HG03175 (cell line): ENCODE data around the gene ASB4.

Source experiments
- ATAC-seq: cut with Tn5 transposase; IDR thresholded peaks from one replicate; pipeline ENCODE4 v1.9.1; 2021; ENCODE audit warnings: mild to moderate bottlenecking, moderate library complexity; ENCODE audit not compliant: unreplicated experiment

ASB4 gene

DNA sequence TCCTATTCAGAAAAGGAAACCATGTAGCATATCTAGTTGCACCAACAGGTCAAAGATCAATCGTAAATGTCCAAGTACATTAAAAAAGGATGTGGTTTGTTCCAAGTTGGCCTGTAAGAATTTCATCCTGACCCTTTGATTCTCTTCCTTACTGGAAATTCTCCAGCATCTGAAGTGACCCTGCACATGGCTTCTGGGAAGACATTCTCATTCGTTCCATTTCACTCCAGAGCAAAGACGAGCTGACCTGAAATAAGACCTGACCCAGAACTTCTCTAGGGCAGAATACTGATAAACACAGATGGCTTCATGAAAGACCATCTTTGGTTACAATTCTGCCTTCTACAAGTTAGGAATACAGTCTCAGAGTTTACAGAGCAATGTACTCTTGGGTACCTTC is 39.8 kb downstream of the ASB4 start:
- ATAC-seq = no peak

DNA sequence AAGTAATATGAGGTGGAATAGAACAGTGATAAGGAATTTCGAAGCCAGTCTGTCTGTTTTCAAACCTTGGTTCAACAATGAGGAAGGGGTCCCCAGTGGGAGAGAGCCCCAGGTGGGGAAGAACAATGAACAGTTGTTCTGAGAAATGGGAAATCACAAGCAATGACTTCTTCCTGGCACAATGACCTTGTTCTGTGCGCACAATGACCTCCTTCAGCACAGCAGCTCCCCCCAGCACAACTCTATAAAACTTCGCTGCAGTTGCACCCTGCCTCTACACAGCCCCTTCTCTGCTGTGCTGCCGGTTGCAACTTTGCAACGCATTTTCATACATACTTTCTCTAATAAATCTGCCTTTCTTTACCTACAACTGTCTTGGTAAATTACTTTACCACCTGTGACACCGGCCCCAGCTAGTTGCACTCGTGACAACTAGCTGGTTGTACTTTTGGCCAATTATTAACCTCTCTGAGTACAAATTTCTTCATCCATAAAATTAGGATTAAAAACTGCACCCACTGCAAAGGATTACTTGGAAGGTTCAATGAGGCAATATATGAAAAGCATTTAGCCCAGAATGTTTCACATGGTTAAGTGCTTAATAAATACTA is 40.5 kb downstream of the ASB4 start:
- ATAC-seq = no peak

DNA sequence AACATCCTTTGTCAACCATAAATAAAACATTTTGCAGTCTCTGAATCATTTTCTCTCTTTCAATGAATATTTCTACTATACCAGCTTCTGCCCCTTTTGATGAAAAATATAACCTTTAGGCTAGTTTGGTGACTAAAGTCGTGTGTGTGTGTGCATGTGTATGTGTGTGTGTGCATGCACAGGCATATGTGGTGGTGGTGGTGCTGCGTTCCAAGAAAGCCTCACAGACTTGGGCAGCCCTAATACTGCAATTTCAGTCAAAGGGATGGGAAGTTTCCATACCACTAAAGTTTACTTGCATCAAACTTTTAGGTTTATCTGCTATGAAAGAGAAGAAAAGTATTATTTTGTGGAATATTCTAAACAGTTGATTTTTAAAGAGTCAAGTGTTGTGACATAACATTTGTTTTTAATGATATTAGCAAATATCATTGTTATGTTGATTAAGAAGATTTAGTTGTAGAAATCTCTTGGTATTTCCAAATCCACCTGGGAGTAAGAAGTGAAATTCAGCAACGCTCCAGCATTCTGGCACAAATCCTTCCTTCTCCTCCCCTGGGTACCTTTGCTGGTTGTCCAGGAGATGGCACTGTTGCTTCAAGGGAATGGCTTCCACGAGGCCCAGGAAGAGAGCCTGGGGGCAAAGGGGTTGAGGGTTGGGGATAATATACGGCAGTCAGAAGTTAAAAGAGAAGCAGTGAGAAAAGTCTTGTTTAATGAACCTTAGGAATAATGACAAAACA is 41.5 kb downstream of the ASB4 start:
- ATAC-seq = peak; percentile 59

DNA sequence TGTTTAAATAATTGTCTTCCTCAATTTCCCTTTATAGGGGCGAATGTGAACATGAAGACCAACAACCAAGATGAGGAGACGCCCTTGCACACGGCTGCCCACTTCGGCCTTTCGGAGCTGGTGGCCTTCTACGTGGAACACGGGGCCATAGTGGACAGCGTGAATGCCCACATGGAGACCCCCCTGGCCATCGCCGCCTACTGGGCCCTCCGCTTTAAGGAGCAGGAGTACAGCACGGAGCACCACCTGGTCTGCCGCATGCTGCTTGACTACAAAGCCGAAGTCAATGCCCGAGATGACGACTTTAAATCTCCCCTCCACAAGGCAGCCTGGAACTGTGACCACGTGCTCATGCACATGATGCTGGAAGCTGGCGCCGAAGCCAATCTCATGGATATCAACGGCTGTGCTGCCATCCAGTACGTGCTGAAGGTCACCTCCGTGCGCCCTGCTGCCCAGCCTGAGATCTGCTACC is 42.1 kb downstream of the ASB4 start:
- peak; percentile 7 for ATAC-seq

DNA sequence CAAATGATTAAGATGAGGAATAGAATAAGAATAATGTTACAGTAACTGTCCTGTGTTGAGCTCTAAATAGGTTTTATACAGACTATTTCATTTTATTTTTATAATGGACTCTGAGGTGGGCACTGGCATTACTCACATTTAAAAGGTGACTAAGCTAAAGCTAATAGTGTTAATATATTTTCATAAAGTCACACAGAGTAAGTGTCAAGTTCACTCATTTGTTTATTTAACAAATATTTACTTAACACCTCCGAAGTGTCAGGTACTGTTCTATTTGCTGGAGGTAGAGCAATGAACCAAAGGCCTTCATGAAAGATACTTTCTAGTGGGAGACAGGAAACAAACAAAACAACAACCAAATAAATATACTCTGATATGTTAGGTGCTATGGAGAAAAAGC is 44.0 kb downstream of the ASB4 start:
- no peak for ATAC-seq

DNA sequence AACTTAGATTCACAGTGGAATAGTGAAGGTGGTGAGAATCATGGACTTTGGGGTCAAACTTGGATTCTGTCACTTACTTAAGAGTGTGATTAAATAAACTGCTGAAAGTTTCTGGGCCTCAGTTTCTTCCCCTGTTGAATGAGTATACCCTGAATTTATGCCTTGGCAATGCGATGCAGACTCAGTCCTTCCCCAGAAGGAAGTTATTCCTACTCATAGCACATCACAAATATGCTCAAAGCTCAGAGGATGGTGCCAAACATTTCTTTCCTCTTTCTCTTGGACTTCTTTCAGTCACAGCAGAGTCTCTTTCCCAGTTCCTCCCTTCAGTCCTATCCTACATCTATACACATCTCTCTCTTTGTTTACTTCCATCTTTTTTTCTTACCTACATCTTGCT is 45.1 kb downstream of the ASB4 start:
- no peak for ATAC-seq

DNA sequence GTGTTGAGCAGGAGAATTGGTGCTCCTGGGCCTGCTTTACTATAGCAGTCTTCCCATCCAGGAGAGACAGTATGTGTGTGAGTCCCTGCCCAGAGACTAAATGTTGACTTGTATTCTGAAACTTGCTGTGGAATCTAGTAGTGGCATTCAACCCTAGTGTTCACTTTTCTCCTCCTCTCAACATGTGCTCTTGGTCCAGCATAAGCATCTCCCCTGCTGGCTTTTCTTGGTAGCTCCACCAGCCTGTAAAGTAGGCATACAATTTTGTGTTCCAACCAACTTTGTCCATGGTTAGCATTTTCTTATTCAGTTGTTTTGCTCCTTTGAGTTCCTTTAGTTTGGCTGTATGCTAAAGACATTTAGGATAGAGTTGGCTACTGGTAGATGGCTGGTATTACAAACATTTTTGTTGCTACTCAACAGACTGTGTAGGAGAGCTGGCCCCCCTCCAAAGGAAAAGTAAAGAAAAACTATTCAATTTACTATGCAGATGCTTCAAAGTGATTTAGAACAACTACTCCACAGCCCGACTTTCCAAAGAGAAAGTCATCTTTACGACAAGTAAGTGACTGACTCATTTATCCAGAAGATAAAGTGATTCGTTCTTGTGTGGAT is 46.0 kb downstream of the ASB4 start:
- no peak for ATAC-seq

DNA sequence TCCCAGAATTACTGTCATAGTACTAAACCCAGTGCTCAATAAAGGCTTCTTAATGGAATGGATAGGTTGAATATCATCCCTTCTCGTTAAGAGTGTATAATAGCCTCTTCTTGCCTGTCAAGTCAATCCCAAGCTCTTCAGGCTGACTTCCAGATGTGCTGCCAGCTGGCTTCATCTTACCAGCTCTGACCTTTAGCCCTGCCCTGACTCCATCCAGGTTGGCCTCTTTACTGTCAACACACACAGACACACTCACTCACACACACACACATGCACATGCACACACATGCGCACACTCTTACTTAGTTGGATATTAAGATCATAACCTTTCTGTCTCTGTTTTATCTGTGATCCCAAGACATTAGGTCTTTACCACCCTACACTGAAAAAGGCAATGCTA is 49.1 kb downstream of the ASB4 start:
- no peak for ATAC-seq

DNA sequence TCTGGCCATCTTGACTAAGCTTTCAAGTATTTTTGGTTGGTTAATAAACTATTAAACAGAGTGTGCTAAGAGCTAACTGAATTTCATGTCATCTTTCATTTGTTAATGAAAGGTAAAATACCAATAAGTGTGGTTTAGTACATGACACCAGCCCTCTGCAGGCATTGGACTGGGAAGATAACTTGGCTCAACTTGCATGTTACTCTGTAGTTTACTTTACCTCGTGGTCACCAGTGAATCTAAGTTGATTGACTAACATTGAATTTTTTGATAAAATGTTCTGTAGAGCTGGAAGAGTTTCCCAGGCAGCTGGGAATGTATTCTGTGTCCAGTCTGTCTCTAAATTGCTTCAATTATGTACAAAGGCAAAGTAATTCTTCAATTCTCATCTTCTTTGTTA is 49.9 kb downstream of the ASB4 start:
- no peak for ATAC-seq

DNA sequence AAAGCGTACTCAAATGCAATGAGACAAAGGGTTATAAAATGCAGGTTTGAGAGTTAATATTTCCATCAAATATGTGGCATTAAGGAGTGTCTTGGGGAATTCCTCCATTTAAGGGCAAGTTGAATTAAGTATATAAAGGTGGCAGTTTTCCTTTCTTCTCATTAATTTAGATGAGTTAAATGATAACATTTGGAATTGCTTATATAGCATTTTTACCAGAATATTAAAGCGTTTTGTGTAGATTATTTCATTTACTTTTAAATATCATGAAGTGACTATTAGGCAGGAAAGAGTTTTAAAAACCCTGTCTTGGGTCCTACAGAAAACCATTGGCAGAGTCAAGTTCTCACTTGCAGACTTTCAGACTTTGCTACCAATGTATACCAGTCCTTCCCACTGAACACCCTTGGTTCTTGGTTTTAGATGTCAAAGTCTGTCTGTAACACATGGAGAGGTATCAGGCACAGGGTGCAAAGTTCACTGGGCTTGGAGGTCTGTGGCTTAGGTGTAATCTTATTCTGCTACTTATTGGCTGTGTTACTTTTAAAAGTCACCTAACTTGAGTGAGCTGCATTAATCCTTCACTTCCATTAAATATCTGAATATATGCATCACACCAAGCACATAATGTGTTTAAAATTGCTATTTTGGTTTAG is 51.0 kb downstream of the ASB4 start:
- ATAC-seq = no peak

DNA sequence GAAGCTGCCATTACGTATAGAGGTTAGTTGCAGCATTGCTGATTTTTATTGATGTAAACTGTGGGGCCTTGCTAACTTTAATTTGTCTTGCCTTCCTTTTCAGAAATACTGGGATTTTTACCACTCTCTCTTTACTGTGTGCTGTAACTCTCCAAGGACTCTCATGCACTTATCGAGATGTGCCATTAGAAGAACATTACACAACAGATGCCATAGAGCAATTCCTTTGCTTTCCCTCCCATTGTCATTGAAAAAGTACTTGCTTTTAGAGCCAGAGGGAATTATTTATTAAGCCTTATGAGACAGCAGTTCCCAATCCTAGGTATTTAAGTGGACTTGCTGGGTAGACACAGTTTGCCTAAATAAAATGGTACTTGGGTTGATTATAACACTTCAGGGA is 51.7 kb downstream of the ASB4 start:
- no peak for ATAC-seq

DNA sequence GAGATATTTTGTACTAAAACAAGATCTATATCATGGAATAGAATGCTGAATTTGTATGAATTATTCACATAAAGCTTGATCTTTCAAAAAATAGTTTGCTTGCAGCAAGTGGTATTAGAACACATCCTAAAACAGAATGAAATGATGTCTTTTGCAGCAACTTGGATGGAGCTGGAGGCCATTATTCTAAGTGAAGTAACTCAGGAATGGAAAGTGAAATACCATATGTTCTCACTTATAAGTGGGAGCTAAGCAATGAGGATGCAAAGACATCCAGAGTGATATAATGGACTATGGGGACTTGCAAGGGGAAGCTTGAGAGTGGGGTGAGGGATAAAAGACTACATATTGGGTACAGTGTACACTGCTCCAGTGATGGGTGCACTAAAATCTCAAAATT is 53.7 kb downstream of the ASB4 start:
- no peak for ATAC-seq

DNA sequence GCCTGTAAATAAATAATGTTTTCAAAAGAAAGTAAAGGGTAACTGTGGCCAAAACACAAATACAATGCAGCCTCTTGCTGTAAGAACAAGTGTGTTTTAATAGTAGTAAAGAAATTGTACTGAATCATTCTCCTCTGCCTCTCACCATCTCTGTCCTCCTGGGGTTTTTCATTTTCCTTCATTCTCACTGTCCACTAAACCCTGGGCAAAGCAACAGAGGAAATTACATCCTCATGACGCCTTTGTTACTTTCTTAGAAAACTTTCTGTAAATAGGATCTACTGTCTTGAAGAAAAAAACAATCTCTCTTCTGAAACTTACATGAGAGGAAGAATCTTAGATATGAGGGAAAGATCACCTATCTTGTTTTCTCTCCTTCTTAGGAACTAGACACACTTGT is 54.6 kb downstream of the ASB4 start:
- ATAC-seq = no peak

DNA sequence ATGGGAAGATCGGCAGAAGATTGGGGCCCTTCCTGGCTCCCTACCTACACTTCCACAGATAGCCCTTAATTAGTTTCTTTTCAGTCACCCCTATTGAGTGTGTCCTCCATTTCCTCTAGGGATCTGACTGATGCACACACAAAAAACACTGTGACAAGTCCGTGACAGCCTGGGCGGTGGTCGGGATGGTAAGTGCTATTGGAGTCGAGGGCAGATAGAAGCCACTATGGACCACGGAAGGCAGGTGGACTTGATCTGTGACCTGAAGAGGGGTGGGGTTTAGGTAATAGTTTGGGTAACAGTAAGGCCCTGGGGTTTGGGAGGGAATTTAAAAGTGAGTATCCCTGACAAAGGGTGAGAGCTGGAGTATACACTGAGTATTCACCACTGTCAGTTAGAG is 57.6 kb downstream of the ASB4 start:
- ATAC-seq = no peak

DNA sequence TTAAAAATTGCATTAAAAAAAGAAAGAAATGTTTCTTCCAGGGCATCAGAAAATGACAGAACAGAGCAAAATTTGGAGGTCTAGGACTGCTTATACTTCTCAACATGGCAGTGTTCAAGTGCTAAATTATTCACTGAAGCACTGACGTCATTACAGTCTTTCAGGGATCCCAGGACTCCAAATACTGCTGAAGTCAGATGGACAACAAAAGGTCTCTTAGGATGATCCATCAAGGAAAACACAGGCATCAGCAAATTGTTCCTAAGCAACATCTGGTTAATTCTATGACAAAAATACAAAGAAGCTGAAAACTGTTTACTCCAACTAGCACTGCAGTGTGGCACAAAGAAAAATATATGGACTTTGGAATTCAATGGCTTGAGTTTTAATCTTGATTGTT is 58.4 kb downstream of the ASB4 start:
- ATAC-seq = no peak

DNA sequence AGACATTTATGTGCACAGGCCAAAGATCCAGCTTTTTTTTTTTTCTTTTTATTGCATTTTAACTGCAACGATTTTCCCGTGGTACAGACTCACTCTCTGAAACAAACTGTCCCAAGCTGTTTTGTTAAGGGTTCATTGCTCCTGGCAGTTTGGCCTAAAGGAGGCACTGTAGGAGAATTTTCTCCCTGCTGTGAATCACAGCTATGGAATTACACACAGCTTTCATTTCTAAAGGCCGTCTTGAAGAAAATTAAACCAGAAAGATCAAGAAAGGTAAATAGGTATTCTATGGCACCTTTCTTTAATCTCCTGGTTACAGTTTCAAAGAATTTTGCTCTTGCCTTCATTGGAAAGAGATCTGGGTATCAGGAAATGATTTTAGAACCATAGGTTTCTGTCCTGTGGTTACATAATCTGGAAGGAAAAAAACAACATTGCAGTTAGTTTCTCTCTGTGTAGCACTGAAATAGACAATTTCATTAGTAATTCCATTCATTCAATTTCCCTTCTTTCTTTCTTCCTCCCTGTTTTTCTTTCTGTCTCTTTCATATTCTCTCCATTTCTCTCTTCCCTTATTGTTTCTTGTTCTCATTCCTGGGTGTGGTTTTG is 59.4 kb downstream of the ASB4 start:
- no peak for ATAC-seq

DNA sequence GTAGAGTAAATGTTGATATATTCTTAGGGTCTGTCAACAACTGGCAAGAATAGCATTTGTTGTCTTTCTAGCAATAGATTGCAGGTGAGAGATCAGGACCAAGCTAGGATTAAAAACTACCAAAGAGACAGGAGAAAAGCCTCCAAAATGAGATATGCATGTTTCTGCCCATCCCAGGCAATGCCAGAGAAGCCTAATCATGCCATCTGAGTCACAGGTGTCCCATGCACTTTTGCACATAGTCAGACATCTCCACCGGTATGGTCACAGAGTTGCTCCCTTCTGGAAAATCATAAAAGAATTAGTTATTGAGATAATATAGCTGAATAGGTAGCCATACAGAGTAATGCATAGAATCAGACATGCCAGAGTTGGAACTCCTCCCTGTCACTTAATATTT is 59.9 kb downstream of the ASB4 start:
- ATAC-seq = no peak

DNA sequence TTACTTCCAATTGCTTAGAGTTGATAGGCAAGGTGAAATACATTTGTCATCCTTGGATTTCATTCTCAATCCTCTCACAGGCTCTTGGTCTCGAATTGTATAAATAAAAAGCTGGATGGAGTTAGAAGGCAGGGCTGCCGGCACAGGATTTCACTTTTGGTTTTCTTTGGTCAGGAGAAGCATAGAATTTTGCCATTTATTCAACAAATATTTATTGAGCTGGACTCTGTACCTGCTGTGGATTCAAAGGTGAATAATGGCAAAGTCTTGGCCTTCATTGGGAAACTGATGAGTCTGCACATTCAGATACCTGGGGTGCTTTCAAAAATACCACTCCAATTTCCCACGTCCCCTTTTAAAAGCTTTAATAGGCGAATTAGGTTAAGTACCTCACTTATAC is 60.9 kb downstream of the ASB4 start:
- no peak for ATAC-seq

DNA sequence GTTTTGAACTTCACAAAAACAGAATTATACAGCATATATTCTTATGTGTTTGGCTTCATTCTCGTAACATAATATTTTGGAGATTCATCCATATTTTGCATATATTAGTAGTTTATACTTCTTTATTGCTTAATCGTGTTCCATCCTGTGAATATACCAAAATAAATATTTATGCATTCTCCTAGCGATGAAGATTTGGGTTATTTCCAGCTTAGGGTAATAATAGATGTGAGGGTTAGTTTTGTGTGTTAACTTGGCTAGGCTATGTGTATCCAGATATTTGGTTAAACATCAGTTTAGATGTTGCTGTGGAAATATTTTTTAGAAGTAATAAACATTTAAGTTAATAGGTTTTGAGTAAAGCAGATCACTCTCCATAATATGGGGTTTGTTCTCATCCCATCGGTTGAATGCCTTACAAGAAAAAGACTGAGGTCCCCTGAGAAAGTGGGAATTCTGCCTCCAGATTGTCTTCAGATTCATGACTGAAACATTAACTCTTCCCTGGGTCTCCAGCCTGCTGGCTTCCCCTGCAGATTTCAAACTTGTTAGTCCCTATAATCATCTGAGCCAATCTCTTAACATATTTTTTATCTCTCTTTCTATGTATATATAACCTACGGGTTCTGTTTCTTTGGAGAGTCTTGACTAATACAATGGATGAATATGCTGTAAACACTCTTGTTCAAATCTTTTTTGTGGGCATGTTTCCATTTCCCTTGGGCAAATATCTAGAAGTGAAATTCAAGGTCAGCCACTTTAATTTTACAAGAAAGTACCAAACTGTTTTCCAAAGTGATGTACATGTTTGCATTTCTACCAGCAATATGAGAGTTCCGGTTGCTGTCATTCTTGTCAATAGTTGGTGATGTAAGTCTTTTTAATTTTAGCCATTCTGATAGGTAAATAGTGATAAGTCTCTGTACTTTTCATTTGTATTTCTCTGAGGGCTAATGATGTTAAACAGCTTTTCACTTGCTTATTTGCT is 61.9 kb downstream of the ASB4 start:
- ATAC-seq = no peak

DNA sequence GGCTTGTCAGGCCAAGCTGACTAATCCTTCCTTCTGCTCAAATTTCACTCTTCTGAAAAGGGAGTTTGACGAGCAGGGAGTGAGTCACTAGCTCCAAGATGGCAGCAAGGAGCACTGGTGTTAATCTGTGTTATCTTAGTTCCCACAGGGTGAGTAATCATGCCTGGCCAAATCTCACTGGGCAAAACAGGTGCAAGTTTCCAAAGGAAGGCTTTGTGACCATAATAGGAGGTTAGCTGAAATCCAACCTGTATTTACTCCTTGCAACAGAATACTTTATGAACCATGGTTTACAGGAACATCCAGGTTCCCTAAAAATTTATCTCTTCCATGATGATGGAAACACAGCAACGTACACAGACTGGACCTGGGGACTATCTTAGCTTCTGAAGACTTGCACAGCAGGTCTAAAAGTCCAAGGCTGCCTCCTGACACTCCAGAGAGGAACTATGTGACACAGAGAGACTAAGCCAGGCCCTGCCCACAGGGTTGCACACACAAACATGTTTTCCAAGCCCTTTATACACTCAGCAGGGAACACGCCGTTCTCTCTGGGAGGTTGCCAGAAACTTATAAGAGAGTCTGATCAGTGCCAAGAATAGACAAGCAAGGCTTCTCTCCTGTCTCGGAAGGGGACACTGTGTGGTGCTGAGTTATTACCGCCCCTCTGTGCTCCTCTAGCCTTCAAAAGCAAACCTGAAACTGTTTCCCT is 64.2 kb downstream of the ASB4 start:
- ATAC-seq = no peak
